Measurements from ENCODE around the gene IRGC.
"Not testable (repeated sequence)": the region's sequence is repeated elsewhere in the genome, so short reads cannot be mapped to it uniquely, and the experiment has no call there.

The IRGC gene

GRCh38 chr19:43754503-43755255 is 38.8 kb downstream of the IRGC start, which contains the start of gene SMG9:
Gene SMG9, minus strand, starts transcription at chr19:43754962. Its CDS starts 4,221 bp downstream, at chr19:43750741.
- CTCF ChIA-PET, result interaction anchor here (0.6 to 2.0 kb wide), 5 partner anchors 9 to 59 kb away, joined by 3 to 8 read pairs (median 4); no protein-coding TSS in a partner anchor
- TF ChIP-seq, protein P1, sequence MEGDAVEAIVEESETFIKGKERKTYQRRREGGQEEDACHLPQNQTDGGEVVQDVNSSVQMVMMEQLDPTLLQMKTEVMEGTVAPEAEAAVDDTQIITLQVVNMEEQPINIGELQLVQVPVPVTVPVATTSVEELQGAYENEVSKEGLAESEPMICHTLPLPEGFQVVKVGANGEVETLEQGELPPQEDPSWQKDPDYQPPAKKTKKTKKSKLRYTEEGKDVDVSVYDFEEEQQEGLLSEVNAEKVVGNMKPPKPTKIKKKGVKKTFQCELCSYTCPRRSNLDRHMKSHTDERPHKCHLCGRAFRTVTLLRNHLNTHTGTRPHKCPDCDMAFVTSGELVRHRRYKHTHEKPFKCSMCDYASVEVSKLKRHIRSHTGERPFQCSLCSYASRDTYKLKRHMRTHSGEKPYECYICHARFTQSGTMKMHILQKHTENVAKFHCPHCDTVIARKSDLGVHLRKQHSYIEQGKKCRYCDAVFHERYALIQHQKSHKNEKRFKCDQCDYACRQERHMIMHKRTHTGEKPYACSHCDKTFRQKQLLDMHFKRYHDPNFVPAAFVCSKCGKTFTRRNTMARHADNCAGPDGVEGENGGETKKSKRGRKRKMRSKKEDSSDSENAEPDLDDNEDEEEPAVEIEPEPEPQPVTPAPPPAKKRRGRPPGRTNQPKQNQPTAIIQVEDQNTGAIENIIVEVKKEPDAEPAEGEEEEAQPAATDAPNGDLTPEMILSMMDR (conservative IDR thresholded peaks at IDR 0.05; ENCODE audit: low read depth), result no peak
- POLR2A ChIA-PET (ENCODE audit: low non-redundant PET), result interaction anchor here (0.7 to 1.3 kb wide), 3 partner anchors 11 to 1859 kb away, joined by 3 to 6 read pairs (median 3); no protein-coding TSS in a partner anchor
- H3K27ac ChIP-seq, result peak within 1 kb of the TSS; percentile 100
- DNase-seq (ENCODE audit: low spot score), result peak; percentile 98

- ChIA-PET POLR2A (ENCODE audit: low non-redundant PET) (interaction anchor here (1.0 kb wide), 1 partner anchor 45 kb away, joined by 3 read pairs; no protein-coding TSS in a partner anchor), CTCF (interaction anchor here (2.0 kb wide), 1 partner anchor 10 kb away, joined by 8 read pairs; no protein-coding TSS in a partner anchor)
- peak; percentile 66 for DNase-seq (ENCODE audit: low spot score)
- TF ChIP-seq, protein P1 (conservative IDR thresholded peaks at IDR 0.05; ENCODE audit: low read depth), result no peak
- peak overlapping the region; percentile 100 for H3K27ac ChIP-seq
These were observed 39.5 kb downstream of the IRGC start for GRCh38 chr19:43755256-43755801.

DNA sequence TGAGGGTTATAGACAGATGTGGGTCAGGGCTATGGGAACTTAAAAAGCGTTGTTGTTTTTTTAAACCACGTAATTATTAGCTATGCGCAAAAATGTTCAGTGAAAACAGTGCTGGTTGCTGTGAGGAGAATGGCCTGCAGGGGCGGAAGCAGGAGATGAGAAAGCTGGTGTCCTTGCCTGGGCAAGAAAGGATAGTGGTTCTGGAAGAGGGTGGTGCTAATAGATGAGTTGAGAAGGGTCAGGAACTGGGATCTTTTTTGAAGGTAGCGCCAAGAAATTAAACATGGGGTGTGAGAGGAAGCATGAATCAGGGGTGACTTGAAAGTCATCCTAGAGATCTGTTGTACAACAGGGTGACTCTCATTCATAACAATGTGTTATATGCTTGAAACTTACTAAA is 43.6 kb downstream of the IRGC start:
- DNase-seq (ENCODE audit: low spot score), result peak; percentile 86
- peak overlapping the region; percentile 100; the same call in 1 of the 2 replicates for H3K27ac ChIP-seq
- TF ChIP-seq, protein P1 (conservative IDR thresholded peaks at IDR 0.05; ENCODE audit: low read depth), result peak; percentile 62
- POLR2A ChIA-PET (ENCODE audit: low non-redundant PET), result no interaction called here
- CTCF ChIA-PET, result interaction anchor here (0.6 to 0.9 kb wide), 2 partner anchors 14 to 74 kb away, joined by 3 to 5 read pairs; no protein-coding TSS in a partner anchor

DNA sequence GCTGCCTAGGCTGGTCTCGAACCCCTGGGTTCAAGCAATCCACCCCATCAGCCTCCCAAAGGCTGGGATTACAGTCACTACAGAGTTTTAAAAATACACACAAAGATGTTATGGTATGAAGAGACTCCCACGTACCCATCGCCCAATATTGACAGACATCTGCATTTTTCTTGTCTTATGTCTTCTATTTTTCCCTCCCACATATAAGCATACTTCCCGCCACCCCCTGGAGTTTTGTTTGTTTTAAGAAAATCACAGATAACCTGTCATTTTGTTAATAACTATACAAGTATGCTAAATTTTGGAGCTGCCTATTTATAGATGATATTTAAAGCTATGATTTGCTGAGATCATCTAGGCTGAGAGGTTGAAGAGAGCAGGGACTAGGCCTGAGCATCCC is 45.1 kb downstream of the IRGC start:
- POLR2A ChIA-PET (ENCODE audit: low non-redundant PET), result no interaction called here
- peak overlapping the region; percentile 55 for H3K27ac ChIP-seq
- TF ChIP-seq, protein P1 (conservative IDR thresholded peaks at IDR 0.05; ENCODE audit: low read depth), result no peak
- CTCF ChIA-PET, result interaction anchor here (0.6 to 0.7 kb wide), 2 partner anchors 72 to 74 kb away, joined by 3 to 7 read pairs; no protein-coding TSS in a partner anchor
- no peak for DNase-seq (ENCODE audit: low spot score)

DNA sequence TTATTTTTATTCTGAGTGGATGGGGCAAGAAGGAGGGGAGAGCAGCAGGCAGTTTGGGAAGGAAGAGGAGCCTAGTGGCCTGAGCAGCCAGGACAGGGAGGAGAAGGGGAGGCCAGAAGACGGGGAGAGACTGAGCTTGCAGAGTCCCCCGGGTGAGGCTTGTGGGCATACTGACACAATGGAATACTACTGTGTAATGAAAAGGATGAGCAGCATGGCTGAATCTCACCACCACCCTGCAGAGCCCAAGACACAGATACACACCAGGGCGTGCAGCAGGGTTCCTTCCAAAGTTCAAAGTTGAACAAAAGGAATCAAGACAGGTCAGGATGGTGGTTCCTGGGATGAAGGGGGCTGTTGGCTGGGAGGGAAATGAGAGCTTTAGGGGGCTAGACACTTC is 46.9 kb downstream of the IRGC start:
- ChIA-PET CTCF (interaction anchor here (0.5 to 1.6 kb wide), 3 partner anchors 22 to 931 kb away, joined by 3 to 11 read pairs (median 3); no protein-coding TSS in a partner anchor), POLR2A (ENCODE audit: low non-redundant PET) (no interaction called here)
- TF ChIP-seq, protein P1 (conservative IDR thresholded peaks at IDR 0.05; ENCODE audit: low read depth), result no peak
- H3K27ac ChIP-seq, result peak overlapping the region; percentile 95; the same call in 1 of the 2 replicates
- no peak for DNase-seq (ENCODE audit: low spot score)

GRCh38 chr19:43763473-43763939 is 47.6 kb downstream of the IRGC start:
- H3K27ac ChIP-seq, result peak overlapping the region; percentile 95
- TF ChIP-seq, protein P1 (conservative IDR thresholded peaks at IDR 0.05; ENCODE audit: low read depth), result no peak
- ChIA-PET CTCF (interaction anchor here (0.5 to 1.6 kb wide), 3 partner anchors 21 to 932 kb away, joined by 3 to 11 read pairs (median 3); no protein-coding TSS in a partner anchor), POLR2A (ENCODE audit: low non-redundant PET) (no interaction called here)
- no peak for DNase-seq (ENCODE audit: low spot score)

DNA sequence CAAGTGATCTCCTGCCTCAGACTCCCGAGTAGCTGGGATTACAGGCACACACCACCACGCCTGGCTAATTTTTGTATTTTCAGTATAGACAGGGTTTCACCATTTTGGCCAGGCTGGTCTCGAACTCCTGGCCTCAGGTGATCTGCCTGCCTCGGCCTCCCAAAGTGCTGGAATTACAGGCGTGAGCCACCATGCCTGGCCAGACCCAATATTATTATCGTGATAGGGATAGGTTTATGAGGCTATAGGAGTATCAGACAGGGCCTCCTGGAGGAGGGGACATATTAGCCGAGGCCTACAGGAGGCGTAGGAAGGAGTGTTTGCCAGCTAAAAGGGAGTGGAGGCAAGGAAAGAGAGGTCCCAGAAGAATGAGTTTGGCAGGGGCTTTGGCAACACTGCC is 48.8 kb downstream of the IRGC start:
- H3K27ac ChIP-seq, result peak overlapping the region; percentile 95
- DNase-seq (ENCODE audit: low spot score), result not testable (repeated sequence)
- ChIA-PET POLR2A (ENCODE audit: low non-redundant PET) (interaction anchor here (0.6 to 1.2 kb wide), 2 partner anchors 10 to 12 kb away, joined by 4 to 6 read pairs; partner anchors contain the start of gene SMG9), CTCF (interaction anchor here (0.6 to 0.9 kb wide), 3 partner anchors 11 to 34 kb away, joined by 5 to 6 read pairs (median 5); no protein-coding TSS in a partner anchor)
